CD4-positive, alpha-beta T cell treated with Interleukin-12 subunit alpha and Interleukin-12 subunit beta, for 1 hour (primary cell): ENCODE results near the gene RAB3D.
"Not testable (repeated sequence)": the region's sequence is repeated elsewhere in the genome, so short reads cannot be mapped to it uniquely, and the experiment has no call there.

Source experiments
- DNase-seq: peaks from one replicate; pipeline ENCODE4 v3.0.0-alpha.2; 2020

Gene RAB3D

GRCh38 chr19:11339254-11340098, at the start of gene RAB3D:
TSS of gene RAB3D (minus strand) at chr19:11339657. CDS start at chr19:11337399, 2,258 bp downstream.
- peak; percentile 84 for DNase-seq

GRCh38 chr19:11387162-11388034, 47.9 kb upstream of the RAB3D start:
- DNase-seq, result no peak

- DNase-seq, result no peak
Observed at GRCh38 chr19:11384778-11385129, 45.3 kb upstream of the RAB3D start.

GRCh38 chr19:11383706-11384048, 44.2 kb upstream of the RAB3D start:
- DNase-seq, result no peak

GRCh38 chr19:11382898-11383705, 43.6 kb upstream of the RAB3D start:
- DNase-seq, result peak; percentile 43

GRCh38 chr19:11380653-11381537, 41.4 kb upstream of the RAB3D start:
- DNase-seq, result peak; percentile 99

GRCh38 chr19:11379857-11380350, 40.4 kb upstream of the RAB3D start:
- DNase-seq, result no peak

GRCh38 chr19:11379269-11379845, 39.9 kb upstream of the RAB3D start:
- not testable (repeated sequence) for DNase-seq

GRCh38 chr19:11378319-11379189, 39.1 kb upstream of the RAB3D start:
- DNase-seq, result no peak

- no peak for DNase-seq
Observed at GRCh38 chr19:11377756-11378155, 38.3 kb upstream of the RAB3D start.

- no peak for DNase-seq
Observed at GRCh38 chr19:11377237-11377636, 37.8 kb upstream of the RAB3D start.

GRCh38 chr19:11375143-11375948, 35.9 kb upstream of the RAB3D start:
- DNase-seq, result peak; percentile 79

- DNase-seq, result peak; percentile 99
Observed at GRCh38 chr19:11374433-11375142, 35.1 kb upstream of the RAB3D start, which contains the start of gene SWSAP1. TSS of gene SWSAP1 (plus strand) at chr19:11374666. CDS start at chr19:11374681, 15 bp downstream.

GRCh38 chr19:11373885-11374432, 34.5 kb upstream of the RAB3D start:
- no peak for DNase-seq

GRCh38 chr19:11373166-11373884, 33.9 kb upstream of the RAB3D start:
- no peak for DNase-seq

- DNase-seq, result no peak
Observed at GRCh38 chr19:11370744-11371143, 31.3 kb upstream of the RAB3D start.

- no peak for DNase-seq
Observed at GRCh38 chr19:11367528-11367927, 28.1 kb upstream of the RAB3D start.
